Endothelial cell of umbilical vein (primary cell): Measurements from ENCODE around the gene SLC25A18. TPM values are rescaled to one million over a fixed set of nuclear protein-coding genes. Genes with fewer than 3 reads are reported as not detected.

Experiments
- BruUV-seq: library from RNA; stranded (reverse); fragments of 400-500 nt; replicated peaks from 2 replicates; lab custom pipeline; 2021; lab: Mats Ljungman, UMichigan
- CTCF ChIA-PET: fragments of 300-600, 350-600 bp; sonication (Branson Sonifier 250); formaldehyde crosslinking; loops from one replicate; lab custom pipeline; 2021; ENCODE audit warnings: antibody characterized with exemption, inconsistent platforms; lab: Charles Lee
- POLR2A ChIA-PET: fragments of 300-600, 350-600 bp; sonication (Branson Sonifier 250); formaldehyde crosslinking; loops from one replicate; lab custom pipeline; 2021; ENCODE audit warnings: antibody characterized with exemption, inconsistent platforms; lab: Charles Lee
- DNase-seq: peaks from one replicate; pipeline ENCODE4 v3.0.0-alpha.2; 2011; ENCODE audit warnings: low read depth, low spot score
- FAIRE-seq: peaks from 2 replicates; lab custom pipeline; 2011; peaks lifted over from hg19 to GRCh38; lab: Jason Lieb, UNC
- H2AFZ ChIP-seq: 2 replicates; pipeline ENCODE4 v1.6.0; 2012; ENCODE audit warnings: low read depth, low read length, control low read depth, inconsistent platforms
- H3K27ac ChIP-seq: 2 replicates; pipeline ENCODE4 v1.5.1; 2011; ENCODE audit warnings: low read depth, mild to moderate bottlenecking, control low read depth, low read length, moderate library complexity; ENCODE audit not compliant: insufficient read depth
- H3K27me3 ChIP-seq, 2 experiments: 2 replicates each; pipeline versions ENCODE4 v1.6.0 to v1.6.1; 2011; ENCODE audit warnings: low read length in 2 of 2, mixed read lengths in 1 of 2; ENCODE audit not compliant: control insufficient read depth in 2 of 2, insufficient read depth in 2 of 2
- H3K36me3 ChIP-seq, 2 experiments: 2 replicates in 1 of 2; 3 replicates in 1 of 2; pipeline ENCODE4 v1.5.1; 2011; ENCODE audit warnings: low read length in 2 of 2, mild to moderate bottlenecking in 1 of 2, moderate library complexity in 1 of 2; ENCODE audit not compliant: control insufficient read depth in 2 of 2, insufficient read depth in 2 of 2; ENCODE audit errors: extremely low read depth in 1 of 2
- H3K4me1 ChIP-seq: 3 replicates; pipeline ENCODE4 v1.5.1; 2011; ENCODE audit warnings: mild to moderate bottlenecking, low read length; ENCODE audit not compliant: control insufficient read depth, insufficient read depth; ENCODE audit errors: extremely low read depth
- H3K4me2 ChIP-seq: 2 replicates; pipeline ENCODE4 v1.6.1; 2011; ENCODE audit warnings: low read length, control low read depth, mixed read lengths; ENCODE audit not compliant: insufficient read depth
- H3K4me3 ChIP-seq, 3 experiments: fragments of 200-600 bp in 1 of 3; sonication (generic), shearing (Covaris generic) in 1 of 3; replicated peaks in 1 of 3; 2 replicates each; pipeline ENCODE4 v1.5.1; 2011 to 2016; ENCODE audit warnings: control low read depth in 3 of 3, low read length in 3 of 3, mild to moderate bottlenecking in 2 of 3, inconsistent platforms in 1 of 3, low read depth in 1 of 3, moderate library complexity in 1 of 3; ENCODE audit not compliant: insufficient read depth in 1 of 3
- H3K79me2 ChIP-seq: 2 replicates; pipeline ENCODE4 v1.6.0; 2012; ENCODE audit warnings: low read length, inconsistent platforms; ENCODE audit not compliant: control insufficient read depth, insufficient read depth
- H3K9ac ChIP-seq: replicated peaks from 2 replicates; pipeline ENCODE3; 2011; ENCODE audit warnings: low read length, control low read depth; ENCODE audit not compliant: insufficient read depth; ENCODE audit errors: extremely low read depth
- H3K9me1 ChIP-seq: replicated peaks from 3 replicates; pipeline ENCODE4 v1.6.0; 2011; ENCODE audit warnings: mild to moderate bottlenecking, low read length; ENCODE audit not compliant: control insufficient read depth, insufficient read depth; ENCODE audit errors: extremely low read depth
- H3K9me3 ChIP-seq: replicated peaks from 2 replicates; pipeline ENCODE4 v1.5.1; 2012; ENCODE audit warnings: low read length, inconsistent platforms; ENCODE audit not compliant: control insufficient read depth, insufficient read depth
- H4K20me1 ChIP-seq: replicated peaks from 2 replicates; pipeline ENCODE3; 2011; ENCODE audit warnings: mild to moderate bottlenecking, low read length; ENCODE audit not compliant: control insufficient read depth, insufficient read depth; ENCODE audit errors: extremely low read depth
- EZH2 ChIP-seq: IDR thresholded peaks from 2 replicates; pipeline ENCODE4 v1.6.1; 2012; ENCODE audit warnings: borderline replicate concordance, low read depth, mild to moderate bottlenecking, moderate library complexity, low read length, inconsistent platforms; ENCODE audit not compliant: severe bottlenecking
- FOS ChIP-seq: IDR thresholded peaks from 2 replicates; pipeline ENCODE4 v1.6.1; 2011; ENCODE audit warnings: mild to moderate bottlenecking, low read length, moderate library complexity, borderline replicate concordance; ENCODE audit not compliant: insufficient read depth
- GATA2 ChIP-seq: IDR thresholded peaks from 2 replicates; pipeline ENCODE4 v1.7.0; 2011; ENCODE audit warnings: low read depth, mild to moderate bottlenecking, moderate library complexity, mixed read lengths, low read length; ENCODE audit not compliant: insufficient read length, insufficient read depth
- JUN ChIP-seq: IDR thresholded peaks from 2 replicates; pipeline ENCODE4 v1.6.1; 2011; ENCODE audit warnings: borderline replicate concordance, low read depth; ENCODE audit not compliant: insufficient read length, insufficient read depth
- MYC ChIP-seq: IDR thresholded peaks from one replicate; pipeline ENCODE4 v1.6.1; 2011; ENCODE audit warnings: mild to moderate bottlenecking, low read depth, low read length
- POLR2A ChIP-seq: IDR thresholded peaks from 2 replicates; pipeline ENCODE4 v1.6.1; 2012; ENCODE audit warnings: low read depth, mild to moderate bottlenecking, control low read depth, low read length
- POLR2AphosphoS5 ChIP-seq: IDR thresholded peaks from 2 replicates; pipeline ENCODE4 v1.6.1; 2012; ENCODE audit warnings: low read depth, mild to moderate bottlenecking, control low read depth, low read length, moderate library complexity; ENCODE audit not compliant: insufficient read depth
- dilution Hi-C: fragments of 300-500 bp; cut with MboI; formaldehyde crosslinking; loops from one replicate; pipeline ENCODE4 v1.15.0; 2019; ENCODE audit warnings: low sequenced_read_pairs; ENCODE audit not compliant: extremely low pct_ligation_motif_present
- intact Hi-C: fragments of 100-400 bp; cut with micrococcal nuclease; formaldehyde crosslinking; loops from one replicate; pipeline ENCODE4 v1.10.0; 2022
- polyA plus RNA-seq, 4 experiments: library from polyadenylated mRNA; depleted of rRNA in 3 of 4; stranded (reverse) in 3 of 4; unstranded in 1 of 4; fragments of >200 nt; gene quantifications; 2 replicates each; pipeline versions ENCODE4 v1.2.1 to v1.2.3, GENCODE V29; 2011 to 2012; ENCODE audit warnings: missing spikeins in 1 of 4
- total RNA-seq: library from RNA; stranded (reverse); gene quantifications from 2 replicates; pipeline ENCODE4 v1.2.3, GENCODE V29; 2021
- TF ChIP-seq, protein P1 (sequence below): IDR thresholded peaks from 2 replicates; pipeline ENCODE4 v1.6.1; 2011; ENCODE audit not compliant: insufficient read depth, insufficient read length
- TF ChIP-seq, protein P2 (sequence below), 2 donors: IDR thresholded peaks; 1 replicate in 1 of 2; 2 replicates in 1 of 2; pipeline ENCODE4 v1.5.1; 2011; ENCODE audit warnings: low read length in 2 of 2, mild to moderate bottlenecking in 2 of 2, moderate library complexity in 2 of 2, control low read depth in 1 of 2, inconsistent platforms in 1 of 2, low read depth in 1 of 2; ENCODE audit not compliant: insufficient read depth in 1 of 2; ENCODE audit errors: extremely low read depth in 1 of 2

SLC25A18 gene
- total and polyA plus RNA-seq, 2 donors (not counting 3 experiments of a cell fraction or from before 2014, with no cell fraction given): not detected

DNA sequence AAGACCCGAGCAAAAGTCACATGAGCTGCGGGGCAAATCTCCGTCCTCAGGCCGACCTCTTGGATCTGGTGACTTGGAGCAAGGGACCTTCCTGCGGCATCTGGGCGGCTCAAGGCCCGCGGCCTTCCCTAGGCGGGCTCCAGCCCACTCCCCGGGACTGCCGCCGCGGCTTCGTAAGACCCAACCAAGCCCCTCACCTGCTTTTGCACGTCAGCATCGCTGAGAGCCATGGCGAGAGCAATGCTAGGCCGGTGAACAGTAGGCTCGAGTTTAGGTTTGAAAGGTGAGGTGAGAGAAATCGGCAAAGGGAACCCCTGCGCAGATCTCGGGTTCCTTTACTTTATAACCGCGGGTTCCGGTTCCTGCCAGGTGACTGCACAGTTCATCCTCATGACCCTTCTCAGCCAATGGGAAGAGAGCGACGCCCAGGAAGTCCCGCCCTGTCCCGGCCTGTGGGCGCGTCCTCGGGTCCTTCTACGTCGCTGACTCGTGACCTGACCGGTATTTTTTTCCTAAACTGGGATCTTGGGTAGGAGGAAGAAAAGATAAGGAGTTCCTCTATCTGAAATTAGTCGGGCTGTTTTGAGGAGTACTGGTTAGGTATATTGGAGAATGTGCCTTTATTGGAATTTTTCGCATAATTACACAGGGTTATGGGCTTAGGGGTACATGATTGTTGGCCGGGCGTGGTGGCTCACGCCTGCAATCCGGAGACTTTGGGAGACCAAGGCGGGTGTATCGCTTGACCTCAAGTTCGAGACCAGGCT, 65.3 kb downstream of the SLC25A18 start, which contains the start of gene ATP6V1E1:
Gene ATP6V1E1, minus strand, starts transcription at position 344 of the 767 bp plus-strand sequence. Its CDS starts 114 bp downstream, at position 230.
- Histone ChIP-seq H3K9ac (peak within 1 kb of the TSS; percentile 99), H3K9me3 (no peaks in the 10 kb centered on the region), H4K20me1 (peaks cover 3% of the 10 kb centered on the region), H3K9me1 (no peaks in the 10 kb centered on the region), H3K4me3 (peak within 1 kb of the TSS; percentile 72 to 93 (median 92)), H3K4me1 (peaks cover 8% of the 10 kb centered on the region), H3K36me3 (no peaks in the 10 kb centered on the region), H3K27me3 (no peaks in the 10 kb centered on the region), H3K27ac (peak within 1 kb of the TSS; percentile 93), H3K4me2 (peak within 1 kb of the TSS; percentile 98), H2AFZ (peak within 1 kb of the TSS; percentile 93), H3K79me2 (peaks cover 40% of the 10 kb centered on the region)
- dilution Hi-C loops (no loop called here), intact Hi-C loops (loop anchor here (1.0 to 2.0 kb wide), 2 partner anchors 10 to 78 kb away; partner anchors contain the start of gene BCL2L13)
- ChIA-PET POLR2A (no interaction called here), CTCF (no interaction called here)
- BruUV-seq: no TSS peak
- TF ChIP-seq POLR2AphosphoS5: peak; percentile 79
- no peak for TF ChIP-seq JUN
- TF ChIP-seq POLR2A: peak; percentile 75
- TF ChIP-seq, protein P1, sequence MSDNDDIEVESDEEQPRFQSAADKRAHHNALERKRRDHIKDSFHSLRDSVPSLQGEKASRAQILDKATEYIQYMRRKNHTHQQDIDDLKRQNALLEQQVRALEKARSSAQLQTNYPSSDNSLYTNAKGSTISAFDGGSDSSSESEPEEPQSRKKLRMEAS: peak; percentile 89
- DNase-seq (peak; percentile 98), FAIRE-seq (peak; percentile 92)

DNA sequence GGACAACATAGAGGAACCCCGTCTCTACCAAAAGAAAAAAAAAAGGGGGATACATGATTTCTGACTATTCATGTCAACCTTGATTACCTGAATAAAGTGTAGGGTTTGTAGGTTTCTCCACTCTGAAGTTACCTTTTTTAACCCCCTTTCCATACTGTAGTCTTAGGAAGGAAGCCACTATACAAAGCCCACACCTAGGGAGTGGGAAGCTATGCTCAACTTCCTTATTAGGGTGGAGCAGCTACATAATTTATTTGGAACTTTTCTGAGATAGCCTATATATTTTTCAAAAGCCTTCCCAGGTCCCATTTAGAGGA, 65.8 kb downstream of the SLC25A18 start:
- H3K9ac ChIP-seq: peak overlapping the region; percentile 99
- H3K79me2 ChIP-seq: peaks cover 35% of the 10 kb centered on the region
- H3K27ac ChIP-seq: peak overlapping the region; percentile 93
- no peaks in the 10 kb centered on the region for H3K27me3 ChIP-seq
- H4K20me1 ChIP-seq: peaks cover 3% of the 10 kb centered on the region
- BruUV-seq: TSS peak; percentile 89
- POLR2A ChIA-PET: no interaction called here
- peak overlapping the region; percentile 98 for H3K4me2 ChIP-seq
- H3K9me1 ChIP-seq: no peaks in the 10 kb centered on the region
- no peak for FAIRE-seq
- peak overlapping the region; percentile 93 for H2AFZ ChIP-seq
- CTCF ChIA-PET: interaction anchor here (0.5 kb wide), 1 partner anchor 122 kb away, joined by 3 read pairs; no protein-coding TSS in a partner anchor
- peaks cover 8% of the 10 kb centered on the region for H3K4me1 ChIP-seq
- H3K36me3 ChIP-seq: no peaks in the 10 kb centered on the region
- no peak for TF ChIP-seq JUN
- TF ChIP-seq, protein P1: no peak
- no peak for TF ChIP-seq EZH2
- no peak for TF ChIP-seq POLR2A
- TF ChIP-seq, protein P2, sequence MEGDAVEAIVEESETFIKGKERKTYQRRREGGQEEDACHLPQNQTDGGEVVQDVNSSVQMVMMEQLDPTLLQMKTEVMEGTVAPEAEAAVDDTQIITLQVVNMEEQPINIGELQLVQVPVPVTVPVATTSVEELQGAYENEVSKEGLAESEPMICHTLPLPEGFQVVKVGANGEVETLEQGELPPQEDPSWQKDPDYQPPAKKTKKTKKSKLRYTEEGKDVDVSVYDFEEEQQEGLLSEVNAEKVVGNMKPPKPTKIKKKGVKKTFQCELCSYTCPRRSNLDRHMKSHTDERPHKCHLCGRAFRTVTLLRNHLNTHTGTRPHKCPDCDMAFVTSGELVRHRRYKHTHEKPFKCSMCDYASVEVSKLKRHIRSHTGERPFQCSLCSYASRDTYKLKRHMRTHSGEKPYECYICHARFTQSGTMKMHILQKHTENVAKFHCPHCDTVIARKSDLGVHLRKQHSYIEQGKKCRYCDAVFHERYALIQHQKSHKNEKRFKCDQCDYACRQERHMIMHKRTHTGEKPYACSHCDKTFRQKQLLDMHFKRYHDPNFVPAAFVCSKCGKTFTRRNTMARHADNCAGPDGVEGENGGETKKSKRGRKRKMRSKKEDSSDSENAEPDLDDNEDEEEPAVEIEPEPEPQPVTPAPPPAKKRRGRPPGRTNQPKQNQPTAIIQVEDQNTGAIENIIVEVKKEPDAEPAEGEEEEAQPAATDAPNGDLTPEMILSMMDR (IDR thresholded peaks at IDR 0.05; ENCODE audit: extremely low read depth in 1 of 2, insufficient read depth in 1 of 2, low read depth in 1 of 2, low read length in 2 of 2): no peak
- TF ChIP-seq MYC: no peak
- TF ChIP-seq FOS: no peak
- no peak for TF ChIP-seq GATA2
- no peak for TF ChIP-seq POLR2AphosphoS5
- intact Hi-C loops (loop anchor here (2.0 kb wide), 1 partner anchor 78 kb away; no protein-coding TSS in a partner anchor), dilution Hi-C loops (no loop called here)
- no peak for DNase-seq
- no peaks in the 10 kb centered on the region for H3K9me3 ChIP-seq
- H3K4me3 ChIP-seq: peak overlapping the region; percentile 72 to 93 (median 92)
